GM19324 (cell line): ENCODE data around the gene ERVMER34-1.

Experiments
- ATAC-seq: cut with Tn5 transposase; IDR thresholded peaks from one replicate; pipeline ENCODE4 v1.9.1; 2021; ENCODE audit warnings: mild to moderate bottlenecking, moderate library complexity; ENCODE audit not compliant: unreplicated experiment, low FRiP score

The ERVMER34-1 gene

GRCh38 chr4:52750819-52751486, at the start of gene ERVMER34-1:
ERVMER34-1 (minus strand) TSS chr4:52751425; CDS start chr4:52745520, 5,905 bp downstream.
- ATAC-seq = no peak

GRCh38 chr4:52799813-52800212, 48.6 kb upstream of the ERVMER34-1 start:
- ATAC-seq = no peak

- ATAC-seq = no peak
Measured at GRCh38 chr4:52795533-52795932, 44.3 kb upstream of the ERVMER34-1 start.

- ATAC-seq = no peak
Measured at GRCh38 chr4:52791936-52792335, 40.7 kb upstream of the ERVMER34-1 start.

- no peak for ATAC-seq
Measured at GRCh38 chr4:52789774-52790173, 38.5 kb upstream of the ERVMER34-1 start.

GRCh38 chr4:52788806-52789205, 37.6 kb upstream of the ERVMER34-1 start:
- no peak for ATAC-seq

- no peak for ATAC-seq
Measured at GRCh38 chr4:52783069-52783468, 31.8 kb upstream of the ERVMER34-1 start.

GRCh38 chr4:52780617-52781354, 29.6 kb upstream of the ERVMER34-1 start:
- ATAC-seq = no peak

- no peak for ATAC-seq
Measured at GRCh38 chr4:52780206-52780605, 29.0 kb upstream of the ERVMER34-1 start.

GRCh38 chr4:52760256-52760655, 9.0 kb upstream of the ERVMER34-1 start:
- ATAC-seq = no peak

- no peak for ATAC-seq
Measured at GRCh38 chr4:52755426-52755825, 4.2 kb upstream of the ERVMER34-1 start.

GRCh38 chr4:52752936-52753335, 1.7 kb upstream of the ERVMER34-1 start:
- no peak for ATAC-seq

- no peak for ATAC-seq
Measured at GRCh38 chr4:52751487-52751911, 274 bp upstream of the ERVMER34-1 start.

GRCh38 chr4:52750213-52750612, 1.0 kb downstream of the ERVMER34-1 start:
- no peak for ATAC-seq

- peak; percentile 74 for ATAC-seq
Measured at GRCh38 chr4:52748432-52748831, 2.8 kb downstream of the ERVMER34-1 start.

- ATAC-seq = no peak
Measured at GRCh38 chr4:52744588-52744987, 6.6 kb downstream of the ERVMER34-1 start.

GRCh38 chr4:52743444-52744019, 7.7 kb downstream of the ERVMER34-1 start:
- ATAC-seq = no peak

- ATAC-seq = no peak
Measured at GRCh38 chr4:52729586-52729985, 21.6 kb downstream of the ERVMER34-1 start.

GRCh38 chr4:52728691-52729240, 22.5 kb downstream of the ERVMER34-1 start:
- ATAC-seq = no peak

- no peak for ATAC-seq
Measured at GRCh38 chr4:52726826-52727580, 24.2 kb downstream of the ERVMER34-1 start.
